CD4-positive, alpha-beta T cell treated with Interleukin-1 beta for 1 hour (primary cell): ENCODE data around the gene XBP1.
"Not testable (repeated sequence)": the region's sequence is repeated elsewhere in the genome, so short reads cannot be mapped to it uniquely, and the experiment has no call there.

Experiments
- DNase-seq, 2 donors: peaks; one replicate each; pipeline ENCODE4 v3.0.0-alpha.2; 2020 to 2022

XBP1 gene

DNA sequence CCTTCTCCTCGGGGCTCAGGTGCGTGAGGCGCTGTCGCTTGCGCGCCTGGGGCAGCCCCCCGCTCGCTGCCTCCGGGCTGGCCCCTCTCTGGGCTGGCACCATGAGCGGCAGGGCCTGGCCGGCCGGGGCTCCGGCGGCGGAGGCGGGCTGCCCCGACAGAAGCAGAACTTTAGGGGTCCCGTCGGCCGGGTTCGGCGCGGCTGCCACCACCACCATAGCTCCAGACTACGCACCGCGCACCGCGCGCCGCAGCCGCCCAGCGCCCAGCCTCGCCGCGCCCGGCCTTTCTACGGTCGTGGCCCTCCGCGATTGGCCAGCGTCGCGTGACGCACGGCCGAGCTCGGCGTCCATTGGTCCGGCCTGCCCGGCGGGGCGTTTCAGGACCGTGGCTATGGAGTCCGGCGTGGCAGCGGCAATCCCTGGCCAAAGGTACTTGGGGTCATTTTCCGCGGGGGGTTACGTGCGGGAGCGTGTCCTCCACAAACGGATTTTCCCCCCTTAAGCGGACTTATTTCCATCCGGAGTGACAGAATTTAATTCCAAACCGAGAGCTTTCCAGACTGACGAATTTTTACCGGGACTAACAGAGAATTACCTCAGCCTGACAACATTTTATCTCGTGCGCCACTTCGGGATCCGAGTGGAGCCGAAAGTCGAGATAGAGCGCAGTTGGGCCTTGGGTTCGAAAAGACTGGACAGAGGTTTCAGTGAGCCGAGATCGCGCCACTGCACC, at the start of gene XBP1:
Gene XBP1 (minus strand): TSS at position 262 of the 734 bp plus-strand sequence.
- DNase-seq: peak; percentile 92

- no peak for DNase-seq
Observed at GRCh38 chr22:28846994-28847393, 46.6 kb upstream of the XBP1 start.

GRCh38 chr22:28844277-28844676, 43.9 kb upstream of the XBP1 start:
- not testable (repeated sequence) for DNase-seq

DNA sequence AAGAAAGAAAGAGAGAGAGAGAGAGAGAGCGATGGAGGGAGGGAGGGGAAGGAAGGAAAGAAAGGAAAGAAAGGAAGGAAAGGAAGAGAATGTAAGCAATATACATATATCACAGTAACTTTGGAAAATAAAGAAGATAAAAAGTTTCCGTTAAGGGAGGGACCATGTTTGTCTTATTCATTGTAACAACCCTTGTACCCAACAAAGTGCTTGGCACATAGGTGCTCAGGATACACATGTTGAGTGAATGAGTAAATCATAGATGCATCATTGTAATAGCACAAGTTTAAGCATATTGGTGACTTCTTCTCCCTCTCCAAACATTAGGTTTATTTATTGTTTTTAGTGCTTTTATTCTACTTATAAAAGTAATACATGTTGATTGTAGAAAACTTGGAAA, 43.3 kb upstream of the XBP1 start:
- no peak for DNase-seq

DNA sequence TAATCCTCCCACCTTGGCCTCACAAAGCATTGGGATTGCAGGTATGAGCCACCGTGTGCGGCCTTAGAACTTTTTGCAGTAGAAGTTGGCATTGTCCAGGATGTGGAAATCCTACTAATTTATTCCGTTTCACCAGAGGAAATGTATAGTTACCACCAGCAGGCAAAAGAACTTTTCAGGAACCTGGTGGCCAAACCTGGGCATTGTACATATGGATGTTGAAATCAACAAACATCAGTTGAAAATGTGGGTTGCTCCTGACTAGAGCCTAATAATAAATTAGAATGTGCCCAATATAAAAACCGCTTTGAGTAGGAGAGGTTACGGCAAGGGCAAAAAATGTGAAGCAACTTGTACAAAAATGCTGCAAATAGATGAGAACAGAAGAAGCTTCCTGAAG, 40.7 kb upstream of the XBP1 start:
- no peak for DNase-seq

- DNase-seq: no peak
Observed at GRCh38 chr22:28838971-28839370, 38.6 kb upstream of the XBP1 start.

DNA sequence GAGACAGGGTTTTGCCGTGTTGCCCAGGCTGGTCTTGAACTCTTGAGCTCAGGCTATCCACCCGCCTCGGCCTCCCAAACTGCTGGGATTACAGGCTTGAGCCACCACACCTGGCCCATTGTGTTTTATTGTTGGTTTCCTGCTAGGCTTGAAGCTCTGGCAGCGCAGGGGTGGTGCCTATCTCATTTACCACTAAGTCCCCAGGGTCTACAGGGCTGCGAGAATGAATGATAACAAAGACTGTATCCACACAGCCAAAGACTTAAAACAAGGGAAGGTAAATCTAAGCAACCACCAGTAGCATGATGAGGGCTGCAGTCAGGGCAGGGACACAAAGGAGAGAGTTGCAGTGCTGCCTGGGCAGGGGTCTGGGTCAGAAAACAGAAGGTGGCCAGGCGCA, 37.3 kb upstream of the XBP1 start:
- DNase-seq: no peak

GRCh38 chr22:28835630-28836189, 35.3 kb upstream of the XBP1 start:
- no peak for DNase-seq

DNA sequence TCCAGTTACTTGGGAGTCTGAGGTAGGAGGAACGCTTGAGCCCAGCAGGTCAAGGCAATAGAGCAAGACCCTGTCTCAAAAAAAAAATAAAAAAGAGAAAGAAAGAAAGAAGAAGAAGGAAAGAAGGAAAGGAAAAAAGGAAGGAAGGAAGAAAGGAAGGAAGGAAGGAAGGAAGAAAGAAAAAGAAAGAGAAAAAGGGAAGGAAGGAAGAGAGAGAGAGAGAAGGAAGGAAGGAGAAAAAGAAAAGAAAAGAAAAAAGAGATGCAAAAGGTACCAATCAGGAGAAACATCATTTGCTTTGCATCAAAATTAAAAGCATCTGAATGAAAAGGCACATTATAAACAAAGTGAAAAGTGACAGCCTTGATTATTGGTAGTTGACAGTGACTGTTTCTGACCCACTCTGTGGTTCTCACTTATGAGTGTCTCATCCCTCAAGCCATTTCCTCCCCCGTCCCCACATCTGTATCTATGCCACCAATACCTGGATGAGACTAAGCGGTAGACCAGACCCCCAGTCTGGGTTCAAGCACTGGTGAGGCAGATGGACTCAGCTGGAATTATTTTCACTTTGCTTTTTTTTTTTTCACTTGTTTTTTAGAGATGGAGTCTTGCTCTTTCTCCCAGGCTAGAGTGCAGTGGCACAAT, 33.0 kb upstream of the XBP1 start:
- DNase-seq: no peak

DNA sequence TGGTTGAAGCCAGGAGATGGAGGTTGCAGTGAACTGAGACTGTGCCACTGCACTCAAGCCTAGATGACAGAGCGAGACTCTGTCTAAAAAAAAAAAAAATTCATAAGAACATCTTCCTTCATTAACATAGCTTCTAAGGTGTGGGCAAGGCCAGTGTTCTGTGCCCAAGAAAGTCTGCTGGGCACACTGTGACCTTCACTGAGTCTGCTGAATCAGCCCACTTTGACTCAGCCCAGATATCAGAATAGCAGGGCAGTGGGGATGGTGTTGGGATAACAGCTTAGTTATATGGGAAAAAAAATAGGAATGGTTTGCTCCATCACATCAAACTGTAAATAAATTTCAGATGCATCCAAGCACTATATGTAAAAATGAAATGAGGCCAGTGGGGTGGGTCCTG, 32.4 kb upstream of the XBP1 start:
- no peak for DNase-seq

- DNase-seq: no peak
Observed at GRCh38 chr22:28831140-28832072, 31.0 kb upstream of the XBP1 start.

- no peak for DNase-seq
Observed at GRCh38 chr22:28830441-28830840, 30.1 kb upstream of the XBP1 start.

DNA sequence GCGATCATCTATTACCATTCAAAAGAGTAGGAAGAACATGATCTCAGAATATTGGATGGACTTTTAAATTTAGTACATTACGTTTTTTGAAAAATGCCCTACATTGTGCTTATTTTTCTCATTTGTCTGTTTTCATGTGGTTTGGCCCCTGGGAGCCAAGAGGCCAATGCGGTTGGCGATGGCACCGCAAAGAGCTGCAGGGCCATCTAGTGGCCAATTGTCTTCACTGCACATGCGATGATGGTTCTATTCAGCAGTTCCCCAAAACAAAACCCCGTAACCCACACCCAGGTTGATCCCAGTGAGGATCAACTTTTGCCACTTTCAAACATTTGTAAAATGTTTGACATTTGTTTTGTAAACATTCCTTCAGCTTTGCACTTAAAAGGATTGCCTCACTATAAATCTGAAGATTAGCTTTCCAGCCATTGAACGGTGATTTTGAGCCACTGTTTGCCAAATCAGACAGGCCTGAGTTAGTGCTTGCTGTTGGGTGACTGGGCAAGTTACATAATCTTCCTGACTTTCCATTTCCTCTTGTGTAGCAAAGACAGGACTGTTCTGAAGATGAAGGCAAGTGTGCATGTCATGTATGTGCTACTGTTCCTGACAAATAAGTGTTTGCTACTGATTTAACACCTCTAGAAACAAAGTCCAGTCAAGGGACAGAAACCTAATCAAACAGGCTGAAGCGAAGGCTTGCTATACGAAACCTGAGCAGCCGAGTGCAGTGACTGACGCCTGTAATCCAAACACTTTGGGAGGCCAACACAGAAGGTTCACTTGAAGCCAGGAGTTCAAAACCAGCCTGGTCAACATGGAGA, 29.2 kb upstream of the XBP1 start:
- DNase-seq: peak; percentile 78 to 80

- DNase-seq: no peak
Observed at GRCh38 chr22:28826921-28827320, 26.6 kb upstream of the XBP1 start.

DNA sequence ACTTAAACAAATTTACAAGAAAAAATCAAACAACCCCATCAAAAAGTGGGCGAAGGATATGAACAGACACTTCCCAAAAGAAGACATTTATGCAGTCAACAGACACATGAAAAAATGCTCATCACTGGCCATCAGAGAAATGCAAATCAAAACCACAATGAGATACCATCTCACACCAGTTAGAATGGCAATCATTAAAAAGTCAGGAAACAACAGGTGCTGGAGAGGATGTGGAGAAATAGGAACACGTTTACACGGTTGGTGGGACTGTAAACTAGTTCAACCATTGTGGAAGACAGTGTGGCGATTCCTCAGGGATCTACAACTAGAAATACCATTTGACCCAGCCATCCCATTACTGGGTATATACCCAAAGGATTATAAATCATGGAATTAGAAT, 26.1 kb upstream of the XBP1 start:
- DNase-seq: not testable (repeated sequence)

DNA sequence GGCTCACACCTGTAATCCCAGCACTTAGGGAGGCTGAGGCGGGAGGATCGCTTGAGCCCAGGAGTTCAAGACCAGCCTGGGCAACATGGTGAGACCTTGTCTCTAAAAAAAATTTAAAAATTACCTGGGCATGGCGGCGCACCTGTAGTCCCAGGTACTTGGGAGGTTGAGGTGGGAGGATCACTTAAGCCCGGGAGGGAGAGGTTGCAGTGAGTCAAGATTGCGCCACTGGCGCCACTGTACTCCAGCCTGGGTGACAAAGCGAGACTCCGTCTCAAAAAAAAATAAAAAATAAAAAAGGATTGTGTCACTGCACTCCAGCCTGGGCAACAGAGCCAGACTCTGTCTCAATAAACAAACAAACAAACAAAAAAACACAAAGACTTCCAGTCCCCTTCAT, 24.1 kb upstream of the XBP1 start:
- not testable (repeated sequence) for DNase-seq

DNA sequence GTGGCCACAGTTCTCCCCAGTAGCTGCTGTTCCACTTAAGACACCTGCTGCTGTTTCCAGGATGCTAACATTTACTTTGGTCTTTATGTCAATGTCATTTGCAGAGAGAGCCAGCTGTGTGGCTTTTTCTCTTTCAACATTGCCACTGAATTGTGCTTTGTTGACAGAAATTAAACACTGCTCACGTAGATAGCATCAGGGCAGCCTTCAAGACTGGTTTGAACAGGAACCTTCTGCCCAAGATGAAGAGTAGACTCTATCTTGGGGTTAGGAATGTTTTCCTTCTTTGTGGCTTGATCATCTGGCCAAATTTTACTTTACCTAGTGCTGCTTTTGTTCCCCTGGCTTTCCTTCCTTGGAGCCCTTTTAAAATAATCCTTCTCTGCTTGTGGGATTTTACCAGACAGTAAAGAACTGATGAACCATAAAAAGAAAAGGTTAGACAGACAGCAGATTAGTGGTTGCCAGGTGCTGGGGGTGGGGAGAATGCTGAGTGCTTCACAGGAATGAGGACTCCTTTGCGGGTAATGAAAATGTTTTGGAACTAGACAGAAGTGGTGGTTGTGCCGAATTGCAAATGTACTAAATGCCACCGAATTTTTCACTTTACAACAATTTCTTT, 22.7 kb upstream of the XBP1 start:
- peak in 1 of 2 donors; percentile 41 for DNase-seq

- DNase-seq: no peak
Observed at GRCh38 chr22:28821452-28821851, 21.1 kb upstream of the XBP1 start.

- DNase-seq: no peak
Observed at GRCh38 chr22:28820885-28821284, 20.5 kb upstream of the XBP1 start.

- no peak for DNase-seq
Observed at GRCh38 chr22:28819253-28820096, 19.1 kb upstream of the XBP1 start.
